ENCODE results near the gene NAALADL1. TPM values are rescaled to one million over a fixed set of nuclear protein-coding genes. Genes with fewer than 3 reads are reported as not detected.

Gene NAALADL1
- total and polyA plus RNA-seq, 9 of the 15 experiments (the other 6 are each of a cell fraction or from before 2014, with no cell fraction given), result 0.06 to 0.72 (median 0.22) TPM; not detected in 4

DNA sequence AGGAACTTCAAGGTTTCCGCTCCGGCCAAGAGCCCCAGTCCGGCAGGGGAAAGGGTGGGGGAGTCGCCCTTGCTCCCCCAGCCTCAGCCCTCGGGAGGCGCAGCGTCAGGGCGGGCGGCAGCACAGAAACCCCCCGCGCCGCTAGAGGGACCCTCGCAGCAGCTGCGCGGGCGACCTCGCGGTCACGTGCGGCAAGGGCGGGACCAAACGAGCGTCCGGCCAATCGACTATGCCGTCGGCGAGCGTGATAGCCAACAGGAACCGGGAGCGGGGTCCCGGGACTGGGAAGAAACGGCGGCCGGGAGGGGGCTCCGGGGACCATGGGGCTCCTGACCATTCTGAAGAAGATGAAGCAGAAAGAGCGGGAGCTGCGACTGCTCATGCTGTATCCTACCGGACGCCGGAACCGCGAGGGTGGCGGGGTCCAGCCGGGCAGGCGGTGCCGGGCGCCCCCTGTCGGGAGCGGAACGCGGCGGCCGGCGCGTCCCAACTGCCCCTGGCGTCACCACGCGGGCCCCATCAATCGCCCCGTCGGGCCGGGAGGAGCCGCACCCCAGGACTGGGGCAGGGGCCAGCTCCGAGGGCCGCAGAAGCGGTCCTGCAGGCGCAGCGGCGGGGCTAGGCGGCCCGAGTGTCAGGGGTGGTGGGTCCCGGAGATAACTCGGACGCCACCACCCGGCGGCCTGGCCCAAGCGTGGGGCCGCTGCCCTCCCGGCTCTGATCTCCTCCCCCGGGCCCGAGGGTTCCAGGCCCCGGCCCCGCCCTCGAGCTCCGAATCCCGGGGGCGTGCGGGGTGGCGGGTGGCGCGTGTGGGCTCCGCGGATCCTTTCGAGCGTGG is 44.2 kb downstream of the NAALADL1 start, which contains the start of gene ARL2 (continued):
- TF ChIP-seq, protein P1, sequence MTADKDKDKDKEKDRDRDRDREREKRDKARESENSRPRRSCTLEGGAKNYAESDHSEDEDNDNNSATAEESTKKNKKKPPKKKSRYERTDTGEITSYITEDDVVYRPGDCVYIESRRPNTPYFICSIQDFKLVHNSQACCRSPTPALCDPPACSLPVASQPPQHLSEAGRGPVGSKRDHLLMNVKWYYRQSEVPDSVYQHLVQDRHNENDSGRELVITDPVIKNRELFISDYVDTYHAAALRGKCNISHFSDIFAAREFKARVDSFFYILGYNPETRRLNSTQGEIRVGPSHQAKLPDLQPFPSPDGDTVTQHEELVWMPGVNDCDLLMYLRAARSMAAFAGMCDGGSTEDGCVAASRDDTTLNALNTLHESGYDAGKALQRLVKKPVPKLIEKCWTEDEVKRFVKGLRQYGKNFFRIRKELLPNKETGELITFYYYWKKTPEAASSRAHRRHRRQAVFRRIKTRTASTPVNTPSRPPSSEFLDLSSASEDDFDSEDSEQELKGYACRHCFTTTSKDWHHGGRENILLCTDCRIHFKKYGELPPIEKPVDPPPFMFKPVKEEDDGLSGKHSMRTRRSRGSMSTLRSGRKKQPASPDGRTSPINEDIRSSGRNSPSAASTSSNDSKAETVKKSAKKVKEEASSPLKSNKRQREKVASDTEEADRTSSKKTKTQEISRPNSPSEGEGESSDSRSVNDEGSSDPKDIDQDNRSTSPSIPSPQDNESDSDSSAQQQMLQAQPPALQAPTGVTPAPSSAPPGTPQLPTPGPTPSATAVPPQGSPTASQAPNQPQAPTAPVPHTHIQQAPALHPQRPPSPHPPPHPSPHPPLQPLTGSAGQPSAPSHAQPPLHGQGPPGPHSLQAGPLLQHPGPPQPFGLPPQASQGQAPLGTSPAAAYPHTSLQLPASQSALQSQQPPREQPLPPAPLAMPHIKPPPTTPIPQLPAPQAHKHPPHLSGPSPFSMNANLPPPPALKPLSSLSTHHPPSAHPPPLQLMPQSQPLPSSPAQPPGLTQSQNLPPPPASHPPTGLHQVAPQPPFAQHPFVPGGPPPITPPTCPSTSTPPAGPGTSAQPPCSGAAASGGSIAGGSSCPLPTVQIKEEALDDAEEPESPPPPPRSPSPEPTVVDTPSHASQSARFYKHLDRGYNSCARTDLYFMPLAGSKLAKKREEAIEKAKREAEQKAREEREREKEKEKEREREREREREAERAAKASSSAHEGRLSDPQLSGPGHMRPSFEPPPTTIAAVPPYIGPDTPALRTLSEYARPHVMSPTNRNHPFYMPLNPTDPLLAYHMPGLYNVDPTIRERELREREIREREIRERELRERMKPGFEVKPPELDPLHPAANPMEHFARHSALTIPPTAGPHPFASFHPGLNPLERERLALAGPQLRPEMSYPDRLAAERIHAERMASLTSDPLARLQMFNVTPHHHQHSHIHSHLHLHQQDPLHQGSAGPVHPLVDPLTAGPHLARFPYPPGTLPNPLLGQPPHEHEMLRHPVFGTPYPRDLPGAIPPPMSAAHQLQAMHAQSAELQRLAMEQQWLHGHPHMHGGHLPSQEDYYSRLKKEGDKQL (CRISPR knock-in tag; IDR thresholded peaks at IDR 0.05; ENCODE audit: borderline replicate concordance), result peak; percentile 98; the same call in 1 of the 2 replicates
- TF ChIP-seq ZEB2 (IDR thresholded peaks at IDR 0.05) (no peak; the same call in 1 of the 2 replicates), ZNF184 (CRISPR knock-in tag; IDR thresholded peaks at IDR 0.05) (no peak), SP2 (IDR thresholded peaks at IDR 0.05; ENCODE audit: extremely low read depth, low read depth, low read length, poor library complexity, severe bottlenecking) (peak; percentile 57), PCBP1 (IDR thresholded peaks at IDR 0.05; ENCODE audit: low read depth, low read length, poor library complexity, severe bottlenecking) (peak; percentile 29), ZNF778 (CRISPR knock-in tag; IDR thresholded peaks at IDR 0.05) (no peak), TBP (optimal IDR thresholded peaks at IDR 0.05; ENCODE audit: low read depth, low read length) (peak; percentile 46), CBX1 (IDR thresholded peaks at IDR 0.05; ENCODE audit: low read depth) (peak; percentile 27; the same call in 1 of the 2 replicates), SAP30 (IDR thresholded peaks at IDR 0.05; ENCODE audit: borderline replicate concordance, insufficient read depth, low read depth, low read length, poor library complexity, severe bottlenecking) (peak; percentile 61), ADNP (tag; IDR thresholded peaks at IDR 0.05) (peak; percentile 10; the same call in 1 of the 2 replicates), ZNF707 (CRISPR knock-in tag; conservative IDR thresholded peaks at IDR 0.05) (peak; percentile 77), CTBP1 (IDR thresholded peaks at IDR 0.05; ENCODE audit: borderline replicate concordance) (peak; percentile 93), ELF2 (CRISPR knock-in tag; IDR thresholded peaks at IDR 0.05) (no peak), HDAC8 (tag; IDR thresholded peaks at IDR 0.05) (peak; percentile 32; the same call in 1 of the 2 replicates), KLF13 (tag; IDR thresholded peaks at IDR 0.05; ENCODE audit: borderline replicate concordance, low read depth) (peak; percentile 9; the same call in 1 of the 2 replicates)
- TF ChIP-seq, protein P2, sequence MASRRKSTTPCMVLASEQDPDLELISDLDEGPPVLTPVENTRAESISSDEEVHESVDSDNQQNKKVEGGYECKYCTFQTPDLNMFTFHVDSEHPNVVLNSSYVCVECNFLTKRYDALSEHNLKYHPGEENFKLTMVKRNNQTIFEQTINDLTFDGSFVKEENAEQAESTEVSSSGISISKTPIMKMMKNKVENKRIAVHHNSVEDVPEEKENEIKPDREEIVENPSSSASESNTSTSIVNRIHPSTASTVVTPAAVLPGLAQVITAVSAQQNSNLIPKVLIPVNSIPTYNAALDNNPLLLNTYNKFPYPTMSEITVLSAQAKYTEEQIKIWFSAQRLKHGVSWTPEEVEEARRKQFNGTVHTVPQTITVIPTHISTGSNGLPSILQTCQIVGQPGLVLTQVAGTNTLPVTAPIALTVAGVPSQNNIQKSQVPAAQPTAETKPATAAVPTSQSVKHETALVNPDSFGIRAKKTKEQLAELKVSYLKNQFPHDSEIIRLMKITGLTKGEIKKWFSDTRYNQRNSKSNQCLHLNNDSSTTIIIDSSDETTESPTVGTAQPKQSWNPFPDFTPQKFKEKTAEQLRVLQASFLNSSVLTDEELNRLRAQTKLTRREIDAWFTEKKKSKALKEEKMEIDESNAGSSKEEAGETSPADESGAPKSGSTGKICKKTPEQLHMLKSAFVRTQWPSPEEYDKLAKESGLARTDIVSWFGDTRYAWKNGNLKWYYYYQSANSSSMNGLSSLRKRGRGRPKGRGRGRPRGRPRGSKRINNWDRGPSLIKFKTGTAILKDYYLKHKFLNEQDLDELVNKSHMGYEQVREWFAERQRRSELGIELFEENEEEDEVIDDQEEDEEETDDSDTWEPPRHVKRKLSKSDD (conservative IDR thresholded peaks at IDR 0.05; ENCODE audit: low read length), result no peak
- TF ChIP-seq, protein P3, sequence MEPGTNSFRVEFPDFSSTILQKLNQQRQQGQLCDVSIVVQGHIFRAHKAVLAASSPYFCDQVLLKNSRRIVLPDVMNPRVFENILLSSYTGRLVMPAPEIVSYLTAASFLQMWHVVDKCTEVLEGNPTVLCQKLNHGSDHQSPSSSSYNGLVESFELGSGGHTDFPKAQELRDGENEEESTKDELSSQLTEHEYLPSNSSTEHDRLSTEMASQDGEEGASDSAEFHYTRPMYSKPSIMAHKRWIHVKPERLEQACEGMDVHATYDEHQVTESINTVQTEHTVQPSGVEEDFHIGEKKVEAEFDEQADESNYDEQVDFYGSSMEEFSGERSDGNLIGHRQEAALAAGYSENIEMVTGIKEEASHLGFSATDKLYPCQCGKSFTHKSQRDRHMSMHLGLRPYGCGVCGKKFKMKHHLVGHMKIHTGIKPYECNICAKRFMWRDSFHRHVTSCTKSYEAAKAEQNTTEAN (CRISPR knock-in tag; IDR thresholded peaks at IDR 0.05), result 0 out of 2 replicates have a peak, but pooled peaks have one; percentile 76

Measured in K562 (cell line).